Stimulated activated CD4-positive, alpha-beta T cell treated with anti-CD3 and anti-CD28 coated beads, Interleukin-4, amount 100 ng/mL, for 24 hours (primary cell): ENCODE measurements around the gene DCDC2B.
"Not testable (repeated sequence)": the region's sequence is repeated elsewhere in the genome, so short reads cannot be mapped to it uniquely, and the experiment has no call there.

Experiments used
- DNase-seq: peaks from one replicate; pipeline ENCODE4 v3.0.0-alpha.2; 2020

Gene DCDC2B

DNA sequence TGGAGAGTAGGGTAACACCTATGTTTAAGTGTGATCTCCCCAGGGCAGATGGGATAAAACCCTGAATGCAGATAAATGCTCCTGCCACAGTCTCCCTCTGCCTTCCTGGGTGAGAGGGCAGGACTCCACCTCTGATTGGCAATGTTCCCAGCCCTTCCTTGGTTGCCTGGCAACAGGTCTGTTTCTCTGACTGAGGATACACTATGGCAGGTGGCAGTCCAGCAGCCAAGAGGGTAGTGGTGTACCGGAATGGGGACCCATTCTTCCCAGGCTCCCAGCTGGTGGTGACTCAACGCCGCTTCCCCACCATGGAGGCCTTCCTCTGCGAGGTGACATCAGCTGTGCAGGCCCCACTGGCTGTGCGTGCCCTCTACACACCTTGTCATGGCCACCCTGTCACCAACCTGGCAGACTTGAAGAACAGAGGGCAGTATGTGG lies at the start of gene DCDC2B:
Gene DCDC2B, plus strand, starts transcription at position 199 of the 438 bp plus-strand sequence. Its CDS starts 5 bp downstream, at position 204.
- DNase-seq: no peak

DNA sequence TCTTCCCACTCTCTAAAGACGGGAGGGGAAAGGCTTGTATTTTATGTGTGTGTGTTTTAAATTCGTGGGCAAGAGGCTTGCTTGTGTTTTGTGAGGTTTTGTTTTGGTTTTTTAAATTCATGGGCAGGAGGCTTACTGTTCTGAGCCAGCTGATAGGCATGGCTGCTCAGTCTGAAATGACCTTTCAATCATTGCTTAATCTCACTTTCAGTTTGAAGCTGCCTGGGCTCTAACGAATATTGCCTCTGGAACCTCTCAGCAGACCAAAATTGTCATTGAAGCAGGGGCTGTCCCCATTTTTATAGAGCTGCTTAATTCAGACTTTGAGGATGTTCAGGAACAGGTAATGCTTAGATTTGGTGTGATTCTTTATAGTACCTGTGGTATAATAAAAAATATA lies 49.7 kb upstream of the DCDC2B start:
- DNase-seq: no peak

DNA sequence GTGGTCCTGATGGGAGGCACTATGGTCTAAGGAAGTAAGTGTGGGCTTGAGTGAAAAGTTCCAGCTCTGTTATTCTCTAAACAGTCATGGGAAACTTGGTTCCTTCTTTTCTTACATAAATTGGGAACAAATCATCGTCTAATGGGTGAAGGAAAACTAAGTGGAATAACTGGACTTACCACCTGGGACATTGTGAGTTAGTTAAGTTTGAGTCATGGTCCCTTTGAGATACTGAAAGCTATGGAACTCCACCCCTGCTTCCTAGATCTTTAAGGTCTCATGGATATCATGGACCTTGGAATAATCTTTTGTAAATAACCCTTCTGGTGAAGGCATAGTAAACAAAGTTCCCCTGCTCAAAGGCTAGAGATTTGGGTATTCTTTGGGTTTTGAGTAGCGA lies 45.5 kb upstream of the DCDC2B start:
- no peak for DNase-seq

DNA sequence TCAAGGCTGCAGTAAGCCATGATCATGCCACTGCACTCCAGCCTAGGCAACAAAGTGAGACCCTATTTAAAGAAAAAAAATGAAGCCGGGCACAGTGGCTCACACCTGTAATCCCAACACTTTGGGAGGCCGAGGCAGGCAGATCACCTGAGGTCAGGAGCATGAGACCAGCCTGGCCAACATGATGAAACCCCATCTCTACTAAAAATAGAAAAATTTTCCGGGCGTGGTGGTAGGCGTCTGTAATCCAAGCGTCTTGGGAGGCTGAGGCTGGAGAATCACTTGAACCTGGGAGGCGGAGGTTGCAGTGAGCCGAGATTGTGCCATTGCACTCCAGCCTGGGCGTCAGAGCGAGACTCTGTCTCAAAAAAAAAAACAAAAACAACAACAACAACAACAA lies 43.3 kb upstream of the DCDC2B start:
- DNase-seq: not testable (repeated sequence)

DNA sequence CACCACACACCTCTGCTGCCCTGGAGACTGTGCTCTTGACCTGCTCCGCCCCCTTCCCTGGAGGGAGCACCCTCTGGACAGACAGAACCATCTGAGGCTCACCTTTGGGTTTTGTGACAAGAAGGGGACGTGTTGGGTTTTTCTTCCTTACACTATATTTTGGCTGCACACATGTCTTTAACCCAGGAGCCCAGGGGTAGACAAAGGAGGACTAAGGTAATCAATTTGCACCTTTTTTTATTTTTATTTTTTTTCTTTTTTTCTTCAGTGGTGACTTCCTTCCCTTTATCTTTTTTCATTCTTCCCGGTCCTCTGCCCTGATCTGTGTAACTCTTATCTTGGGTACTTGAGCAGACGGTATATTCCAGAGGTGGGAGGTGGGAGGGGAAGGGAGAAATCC lies 37.9 kb upstream of the DCDC2B start:
- no peak for DNase-seq

DNA sequence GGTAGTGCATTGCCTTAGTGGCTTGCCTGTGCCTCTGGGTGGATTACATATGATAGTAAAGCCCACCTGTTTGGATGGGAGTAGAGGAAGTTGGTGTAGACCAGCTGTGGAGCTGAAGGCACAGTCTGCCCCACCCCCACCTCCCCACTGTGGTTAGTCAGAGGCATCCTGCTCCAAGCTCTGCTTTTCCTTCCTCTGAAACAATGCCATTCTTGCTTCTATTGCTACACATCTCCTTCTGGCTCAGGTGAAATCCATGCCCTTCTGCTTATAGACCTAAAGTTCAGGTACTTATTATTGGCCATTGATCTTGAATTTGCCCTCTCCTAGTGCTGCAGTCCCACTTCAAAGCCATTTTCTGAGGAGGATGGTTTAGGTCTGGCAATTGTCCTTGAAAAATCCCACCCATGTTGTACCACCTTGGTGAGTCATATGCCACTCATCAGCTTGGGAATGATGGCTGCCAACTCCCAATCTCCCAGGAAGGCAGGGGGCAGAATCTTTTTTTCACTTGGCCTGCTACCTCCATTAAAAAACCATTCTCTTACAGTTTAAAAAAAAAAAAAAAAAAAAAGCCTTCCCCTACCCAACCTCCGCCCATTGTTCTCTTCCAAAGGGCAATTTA lies 36.2 kb upstream of the DCDC2B start:
- DNase-seq: no peak

DNA sequence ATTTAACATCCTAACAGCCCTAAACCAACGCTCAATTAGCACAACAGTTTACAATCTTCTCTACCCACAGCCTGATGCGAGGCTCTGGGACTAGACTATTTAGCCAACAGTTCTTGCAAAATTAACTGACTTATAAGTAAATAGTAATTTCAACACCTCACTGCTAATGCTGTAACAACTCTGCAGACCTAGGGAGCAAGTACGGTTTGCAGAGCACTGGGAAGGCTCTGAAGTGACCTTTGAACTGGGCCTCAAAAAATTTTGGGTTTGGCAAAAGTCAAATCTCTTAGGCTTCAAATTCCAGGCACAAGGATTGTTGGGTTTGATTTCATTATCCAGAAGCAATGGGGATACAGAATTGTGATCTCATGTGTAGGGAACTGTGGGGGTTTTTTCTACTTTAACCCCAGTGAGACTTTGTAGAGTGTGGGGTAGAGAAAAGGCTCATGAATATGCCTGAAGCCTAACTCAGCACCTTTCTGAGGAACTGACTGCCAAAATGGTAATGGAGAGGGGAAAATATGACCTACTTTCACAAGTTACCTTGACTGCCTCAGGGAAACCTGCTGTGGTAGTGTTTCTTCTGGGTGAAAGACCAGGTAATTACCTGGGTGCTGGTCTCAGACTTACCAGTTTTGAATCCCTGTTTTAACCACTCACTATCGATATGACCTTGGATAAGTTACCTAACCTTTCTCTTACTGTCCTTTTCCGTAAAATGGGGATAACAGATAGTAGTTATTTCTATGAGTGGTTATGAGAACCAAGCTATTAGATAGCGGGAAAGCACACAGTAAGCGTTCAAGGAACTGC lies 30.3 kb upstream of the DCDC2B start:
- no peak for DNase-seq

DNA sequence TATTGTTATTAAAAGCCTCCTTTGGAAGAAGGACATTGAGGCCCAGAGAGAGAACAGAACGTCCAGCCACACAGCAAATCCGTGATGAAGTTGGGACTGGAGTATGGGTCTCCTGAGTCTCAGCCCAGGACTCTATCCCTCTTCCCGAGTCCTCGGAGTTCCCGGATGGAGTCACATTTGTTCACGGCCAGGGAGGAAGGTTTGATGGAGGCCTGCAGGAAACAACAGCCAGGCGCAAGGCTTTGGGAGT lies 29.8 kb upstream of the DCDC2B start:
- DNase-seq: no peak

DNA sequence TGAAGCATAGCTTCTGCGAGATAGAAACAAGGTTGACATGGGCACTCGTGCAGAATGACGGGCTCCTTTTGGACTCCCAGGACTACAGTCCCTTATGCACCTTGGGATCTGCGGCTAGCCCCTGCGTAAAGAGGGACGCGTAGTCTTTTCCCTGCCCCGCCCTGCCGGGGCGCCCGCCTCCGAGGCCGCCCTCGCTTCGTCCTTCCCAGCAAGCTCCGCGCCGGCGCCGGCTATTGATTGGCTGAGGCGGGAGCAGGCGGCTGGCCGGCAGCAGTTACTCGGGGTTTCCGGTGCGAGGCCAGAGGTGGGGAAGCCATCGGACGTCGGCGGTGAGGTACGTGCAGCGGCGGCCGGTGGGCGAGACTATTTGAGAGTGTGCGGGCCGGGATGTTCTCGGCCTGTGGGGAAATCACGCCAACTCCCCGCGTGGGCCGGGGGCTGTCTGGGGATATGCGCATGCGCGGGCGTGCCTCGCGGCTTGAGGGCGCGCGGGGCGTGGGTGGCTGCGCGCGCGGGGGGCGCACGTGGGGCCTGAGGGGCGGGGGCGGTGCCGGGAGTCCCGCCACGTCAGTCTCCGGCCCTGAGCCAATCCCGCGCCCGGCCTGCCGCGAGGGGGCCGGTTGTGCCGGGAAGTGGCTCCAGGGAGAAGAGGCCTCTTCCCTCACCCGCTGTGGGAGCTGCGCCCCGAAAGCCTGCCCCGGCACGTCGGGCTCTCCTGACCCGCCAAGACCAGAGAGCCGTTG lies 29.3 kb upstream of the DCDC2B start, which contains the start of gene TXLNA:
Gene TXLNA, plus strand, starts transcription at position 233 of the 743 bp plus-strand sequence. CDS start 671 bp downstream, outside the sequence.
- peak; percentile 91 for DNase-seq

DNA sequence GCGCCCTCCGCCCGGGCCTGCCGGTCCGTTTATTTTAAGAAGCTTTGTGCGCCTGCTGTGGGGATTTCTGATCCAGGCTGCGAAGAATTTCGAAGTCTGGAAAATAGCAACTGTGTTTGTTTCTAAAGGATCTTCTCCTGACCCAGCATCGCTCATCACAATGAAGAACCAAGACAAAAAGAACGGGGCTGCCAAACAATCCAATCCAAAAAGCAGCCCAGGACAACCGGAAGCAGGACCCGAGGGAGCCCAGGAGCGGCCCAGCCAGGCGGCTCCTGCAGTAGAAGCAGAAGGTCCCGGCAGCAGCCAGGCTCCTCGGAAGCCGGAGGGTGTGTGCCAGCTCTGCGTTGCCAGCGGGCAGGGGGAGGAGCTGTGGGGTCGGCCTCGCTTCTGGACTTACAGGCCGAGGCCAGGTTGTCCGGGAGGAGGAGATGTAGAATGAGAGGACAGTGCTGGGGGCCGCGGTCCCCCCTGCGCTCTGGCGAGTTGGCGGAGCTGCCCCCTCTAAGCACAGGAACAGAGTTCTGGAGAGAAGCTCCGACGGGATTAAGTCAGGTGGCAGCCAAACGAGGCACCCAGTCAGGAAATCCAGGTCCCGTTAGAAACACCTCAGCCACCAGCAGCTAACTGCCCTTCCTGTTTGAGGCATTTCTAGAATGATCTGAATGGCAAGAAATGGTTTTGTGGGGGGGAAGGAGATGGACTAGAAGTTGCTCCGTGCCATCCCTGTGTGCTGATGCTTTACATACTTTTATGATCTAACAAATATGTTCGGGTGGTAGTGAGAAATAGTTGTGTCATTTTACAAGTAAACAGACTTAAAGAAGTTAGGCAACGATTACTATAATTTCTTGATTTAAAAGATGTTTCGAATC lies 28.5 kb upstream of the DCDC2B start:
- peak; percentile 46 for DNase-seq

DNA sequence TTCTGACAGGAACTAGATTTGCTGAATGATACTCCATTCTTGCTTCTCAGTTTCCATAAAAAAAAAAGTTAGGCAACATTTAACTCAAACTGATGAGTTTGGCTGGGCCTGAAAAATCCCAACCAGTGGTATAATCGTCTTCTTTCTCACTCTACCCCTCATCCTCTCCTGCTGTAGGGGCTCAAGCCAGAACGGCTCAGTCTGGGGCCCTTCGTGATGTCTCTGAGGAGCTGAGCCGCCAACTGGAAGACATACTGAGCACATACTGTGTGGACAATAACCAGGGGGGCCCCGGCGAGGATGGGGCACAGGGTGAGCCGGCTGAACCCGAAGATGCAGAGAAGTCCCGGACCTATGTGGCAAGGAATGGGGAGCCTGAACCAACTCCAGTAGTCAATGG lies 27.8 kb upstream of the DCDC2B start:
- DNase-seq: no peak

DNA sequence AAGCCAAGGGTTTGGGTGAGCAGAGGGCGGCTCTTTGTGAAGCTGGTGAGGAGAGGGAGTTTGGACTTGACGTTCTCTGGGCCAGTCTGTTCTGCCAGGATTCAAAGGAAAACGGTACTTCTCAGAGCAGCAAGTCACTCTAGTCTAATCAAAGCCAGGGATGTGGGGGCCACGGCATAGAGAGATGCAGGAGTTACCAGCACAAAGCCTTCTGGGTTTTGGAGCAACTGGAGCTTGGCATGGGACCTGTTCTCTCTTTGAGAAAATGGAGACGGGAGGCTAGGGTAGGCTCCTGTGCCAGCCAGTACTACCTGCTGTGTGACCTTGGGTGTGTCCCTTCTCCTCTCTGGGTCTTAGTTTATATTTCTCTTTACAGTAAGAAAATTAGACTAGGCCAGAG lies 27.3 kb upstream of the DCDC2B start:
- DNase-seq: no peak

DNA sequence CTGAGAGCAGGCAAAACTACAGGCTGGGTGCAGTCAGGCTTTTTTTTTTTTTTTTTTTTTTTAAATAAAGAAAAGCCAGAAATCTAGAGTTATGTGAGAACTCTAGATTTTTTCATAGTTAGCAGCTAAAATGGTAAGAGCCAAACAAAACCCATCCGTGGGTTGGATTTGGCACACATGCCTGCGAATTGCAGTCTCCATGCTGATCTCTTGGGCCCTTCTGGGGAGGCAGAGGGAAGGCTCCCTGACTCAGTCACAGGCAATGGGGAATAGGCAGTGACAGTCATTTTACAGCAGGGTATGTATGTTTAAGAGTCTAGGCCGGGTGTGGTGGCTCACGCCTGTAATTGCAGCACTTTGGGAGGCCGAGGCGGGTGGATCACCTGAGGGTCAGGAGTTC lies 26.8 kb upstream of the DCDC2B start:
- no peak for DNase-seq

DNA sequence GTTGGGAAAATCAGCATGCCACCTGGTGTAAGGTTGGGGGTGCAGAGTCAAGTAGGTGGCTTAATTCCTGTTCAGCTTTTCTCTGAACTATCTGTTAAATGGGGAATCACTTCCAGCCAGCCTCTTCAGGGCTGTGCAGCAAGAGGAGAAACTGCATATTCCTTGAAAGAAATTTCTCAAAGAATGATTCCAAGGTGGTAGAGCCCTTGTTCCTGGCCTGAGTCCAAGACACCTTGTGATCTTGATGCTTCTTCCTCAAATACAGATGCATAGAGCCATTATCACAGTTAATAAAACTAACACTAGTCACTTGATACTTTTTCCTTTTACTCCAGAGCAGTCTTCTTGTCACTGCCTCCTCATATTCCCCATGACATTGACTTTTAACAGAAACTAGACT lies 24.2 kb upstream of the DCDC2B start:
- no peak for DNase-seq

DNA sequence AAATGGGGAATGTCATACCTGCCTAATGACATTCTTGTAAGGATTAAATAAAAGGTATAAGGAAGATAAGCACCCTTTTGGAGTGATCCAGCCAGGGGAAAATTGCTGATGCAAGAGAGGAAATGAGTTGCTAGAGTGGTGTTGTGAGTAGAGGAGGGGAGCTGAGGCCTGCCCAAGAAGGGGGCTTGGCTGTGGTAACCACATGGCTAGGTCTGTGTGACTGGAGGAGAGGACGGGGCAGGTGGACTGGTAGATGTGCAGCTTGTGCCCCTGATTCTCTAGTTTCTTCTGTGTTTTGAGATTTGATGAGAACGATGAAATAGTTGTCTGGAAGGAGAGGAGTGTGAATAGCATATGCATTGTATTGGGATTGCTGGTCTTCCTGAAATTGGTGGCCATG lies 22.8 kb upstream of the DCDC2B start:
- no peak for DNase-seq

DNA sequence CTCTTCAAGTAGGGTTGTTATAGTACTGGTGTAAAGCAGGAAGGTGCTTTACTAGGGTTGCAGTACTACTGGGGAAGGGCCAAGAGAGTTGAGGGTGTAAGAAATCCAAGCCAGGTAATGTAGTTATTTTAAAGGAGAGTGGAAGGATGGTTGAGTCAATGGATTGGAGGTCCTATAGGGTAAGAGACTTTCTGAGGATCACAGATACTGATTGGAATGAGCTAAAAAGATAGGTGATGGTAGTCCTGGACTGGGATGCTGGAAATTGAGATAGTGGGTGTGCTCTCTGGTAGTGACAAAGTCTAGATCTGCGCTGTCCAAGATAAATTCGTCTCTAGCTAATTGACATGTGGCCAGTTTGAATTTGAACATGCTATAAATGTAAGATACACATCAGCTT lies 22.4 kb upstream of the DCDC2B start:
- DNase-seq: no peak

DNA sequence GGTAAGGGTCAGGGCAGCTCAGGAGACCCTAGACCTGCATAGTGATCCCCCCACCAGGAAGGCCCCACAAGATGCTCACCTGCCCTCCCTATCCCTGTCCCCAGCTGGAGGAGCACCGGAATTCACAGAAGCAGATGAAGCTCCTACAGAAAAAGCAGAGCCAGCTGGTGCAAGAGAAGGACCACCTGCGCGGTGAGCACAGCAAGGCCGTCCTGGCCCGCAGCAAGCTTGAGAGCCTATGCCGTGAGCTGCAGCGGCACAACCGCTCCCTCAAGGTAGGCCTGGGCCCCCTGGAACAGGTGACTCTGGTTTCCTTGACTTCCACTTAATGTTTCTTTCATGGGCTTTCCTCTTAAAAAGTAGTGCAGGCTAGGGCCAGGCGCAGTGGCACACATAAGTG lies 21.0 kb upstream of the DCDC2B start:
- no peak for DNase-seq

DNA sequence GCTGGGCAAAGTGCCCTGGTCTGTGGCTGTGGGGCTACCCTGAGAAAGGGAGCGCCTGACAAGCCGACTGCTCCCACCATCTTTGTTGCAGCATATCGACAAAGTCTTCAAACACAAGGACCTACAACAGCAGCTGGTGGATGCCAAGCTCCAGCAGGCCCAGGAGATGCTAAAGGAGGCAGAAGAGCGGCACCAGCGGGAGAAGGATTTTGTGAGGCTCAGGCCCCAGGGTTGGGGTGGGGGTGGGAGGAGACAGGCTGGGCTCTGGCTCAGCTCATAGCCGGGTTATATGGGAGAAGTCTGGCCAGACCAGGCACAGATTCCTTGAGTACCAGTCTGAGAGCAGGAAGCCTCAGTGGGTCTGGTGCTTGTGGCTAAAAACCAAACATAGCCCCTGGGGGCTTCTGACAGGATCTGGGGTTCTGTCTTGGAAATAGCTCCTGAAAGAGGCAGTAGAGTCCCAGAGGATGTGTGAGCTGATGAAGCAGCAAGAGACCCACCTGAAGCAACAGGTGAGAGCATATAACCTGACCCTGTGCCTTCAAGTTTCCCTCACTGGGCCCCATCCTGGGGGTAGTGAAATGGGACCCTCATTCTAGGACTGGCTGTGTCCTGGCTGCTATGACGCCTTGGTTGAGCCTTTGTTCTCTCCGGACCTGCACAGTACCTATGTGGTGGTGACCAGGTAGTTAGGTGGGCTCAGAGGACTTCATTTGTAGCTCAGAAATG lies 16.5 kb upstream of the DCDC2B start:
- DNase-seq: no peak

DNA sequence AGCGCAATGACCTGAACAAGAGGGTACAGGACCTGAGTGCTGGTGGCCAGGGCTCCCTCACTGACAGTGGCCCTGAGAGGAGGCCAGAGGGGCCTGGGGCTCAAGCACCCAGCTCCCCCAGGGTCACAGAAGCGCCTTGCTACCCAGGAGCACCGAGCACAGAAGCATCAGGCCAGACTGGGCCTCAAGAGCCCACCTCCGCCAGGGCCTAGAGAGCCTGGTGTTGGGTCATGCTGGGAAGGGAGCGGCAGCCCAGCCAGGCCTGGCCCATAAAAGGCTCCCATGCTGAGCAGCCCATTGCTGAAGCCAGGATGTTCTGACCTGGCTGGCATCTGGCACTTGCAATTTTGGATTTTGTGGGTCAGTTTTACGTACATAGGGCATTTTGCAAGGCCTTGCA lies 13.9 kb upstream of the DCDC2B start:
- DNase-seq: no peak

DNA sequence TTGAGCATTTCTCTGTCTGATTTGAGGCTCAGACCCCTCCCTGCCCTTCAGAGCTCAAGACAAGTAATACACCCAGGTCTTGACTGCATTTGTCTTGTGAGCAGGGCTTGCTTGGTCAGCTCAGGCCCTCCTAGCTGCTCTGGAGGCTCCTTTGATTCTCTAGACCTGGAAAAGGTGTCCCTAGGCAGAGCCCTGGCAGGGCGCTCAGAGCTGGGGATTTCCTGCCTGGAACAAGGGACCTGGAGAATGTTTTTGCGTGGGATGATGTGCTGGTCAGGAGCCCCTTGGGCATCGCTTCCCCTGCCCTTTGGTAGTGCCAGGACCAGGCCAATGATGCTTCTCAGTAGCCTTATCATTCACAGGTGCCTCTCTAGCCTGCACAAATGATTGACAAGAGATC lies 13.4 kb upstream of the DCDC2B start:
- DNase-seq: no peak

DNA sequence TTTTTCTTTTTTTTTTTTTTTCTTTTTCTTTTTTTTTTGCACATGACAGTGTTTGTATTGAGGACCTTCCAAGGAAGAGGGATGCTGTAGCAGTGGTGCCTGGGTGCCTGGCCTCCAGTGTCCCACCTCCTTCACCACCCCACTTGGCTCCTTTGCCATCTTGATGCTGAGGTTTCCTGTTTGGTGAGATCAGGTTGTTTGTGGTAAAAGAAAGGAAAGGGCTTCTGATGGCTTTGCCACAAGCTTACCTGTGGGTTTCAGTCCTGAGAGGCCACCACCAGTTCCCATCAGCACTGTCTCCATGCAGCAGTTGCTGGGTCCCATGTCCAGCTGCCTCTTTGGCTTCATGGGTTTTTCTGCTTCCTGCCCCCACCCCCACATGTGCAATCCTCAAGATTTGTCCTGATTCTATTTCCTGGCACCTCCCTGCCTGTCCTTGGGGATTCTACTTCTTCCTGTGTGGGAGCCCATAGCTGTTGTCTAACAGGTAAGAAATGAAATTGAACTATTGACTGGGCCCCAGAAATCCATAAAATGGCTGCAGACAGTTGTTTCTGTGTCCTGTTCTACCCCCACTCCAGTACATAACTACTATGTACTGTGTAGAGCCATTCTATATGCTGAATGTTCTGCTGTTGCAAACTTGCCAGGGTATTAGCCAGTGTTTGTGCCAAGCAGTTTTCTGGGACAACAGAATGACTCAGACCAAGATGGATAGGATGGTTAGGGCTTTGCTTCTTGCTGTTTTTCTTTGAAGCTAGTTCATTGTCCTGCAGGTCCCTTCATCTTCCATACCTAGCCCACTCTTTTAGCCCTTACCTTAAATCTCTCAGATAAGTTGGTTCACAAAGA lies 12.7 kb upstream of the DCDC2B start:
- DNase-seq: no peak
